GM18870 (cell line): ENCODE results near the gene LY9.
"Not testable (repeated sequence)": the region's sequence is repeated elsewhere in the genome, so short reads cannot be mapped to it uniquely, and the experiment has no call there.

Experiments
- ATAC-seq: cut with Tn5 transposase; IDR thresholded peaks from one replicate; pipeline ENCODE4 v1.9.1; 2021; ENCODE audit warnings: moderate library complexity; ENCODE audit not compliant: unreplicated experiment

LY9 gene

DNA sequence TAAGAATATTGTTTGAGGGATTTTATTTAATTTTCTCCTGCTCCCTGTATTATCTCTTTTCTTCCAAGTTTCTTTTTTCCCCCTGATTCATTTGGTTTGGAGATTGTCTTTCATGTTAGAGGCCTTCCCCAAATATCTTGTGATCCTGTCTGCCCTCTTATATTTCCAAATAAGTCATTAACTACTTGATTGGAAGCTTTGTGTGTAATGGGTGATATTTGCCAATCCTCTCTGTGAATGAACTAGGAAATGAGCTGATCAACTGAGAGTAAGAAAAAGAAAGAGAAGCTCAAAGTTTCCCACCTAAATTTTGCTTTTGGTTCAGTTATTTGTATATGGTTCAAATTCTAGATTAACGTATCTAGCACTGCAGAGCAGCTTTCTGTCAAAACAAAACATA lies 23.6 kb upstream of the LY9 start:
- no peak for ATAC-seq

DNA sequence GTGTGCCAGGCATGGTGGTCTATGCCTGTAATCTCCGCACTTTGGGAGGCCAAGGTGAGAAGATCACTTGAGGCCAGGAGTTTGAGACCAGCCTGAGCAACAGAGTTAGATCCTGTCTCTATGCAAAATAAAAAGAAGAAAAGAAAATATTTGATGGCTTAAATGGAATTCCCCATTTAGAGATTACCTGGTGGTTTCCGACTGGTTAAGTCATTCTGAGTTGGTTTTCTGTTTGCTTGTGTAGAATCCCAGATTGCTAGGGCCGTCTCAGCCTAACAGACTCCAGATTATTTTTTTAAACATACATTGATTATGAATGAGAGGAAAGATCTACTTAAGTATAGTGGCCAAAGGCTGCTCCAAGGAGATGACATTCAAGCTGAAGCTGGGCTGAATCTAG lies 22.9 kb upstream of the LY9 start:
- no peak for ATAC-seq

DNA sequence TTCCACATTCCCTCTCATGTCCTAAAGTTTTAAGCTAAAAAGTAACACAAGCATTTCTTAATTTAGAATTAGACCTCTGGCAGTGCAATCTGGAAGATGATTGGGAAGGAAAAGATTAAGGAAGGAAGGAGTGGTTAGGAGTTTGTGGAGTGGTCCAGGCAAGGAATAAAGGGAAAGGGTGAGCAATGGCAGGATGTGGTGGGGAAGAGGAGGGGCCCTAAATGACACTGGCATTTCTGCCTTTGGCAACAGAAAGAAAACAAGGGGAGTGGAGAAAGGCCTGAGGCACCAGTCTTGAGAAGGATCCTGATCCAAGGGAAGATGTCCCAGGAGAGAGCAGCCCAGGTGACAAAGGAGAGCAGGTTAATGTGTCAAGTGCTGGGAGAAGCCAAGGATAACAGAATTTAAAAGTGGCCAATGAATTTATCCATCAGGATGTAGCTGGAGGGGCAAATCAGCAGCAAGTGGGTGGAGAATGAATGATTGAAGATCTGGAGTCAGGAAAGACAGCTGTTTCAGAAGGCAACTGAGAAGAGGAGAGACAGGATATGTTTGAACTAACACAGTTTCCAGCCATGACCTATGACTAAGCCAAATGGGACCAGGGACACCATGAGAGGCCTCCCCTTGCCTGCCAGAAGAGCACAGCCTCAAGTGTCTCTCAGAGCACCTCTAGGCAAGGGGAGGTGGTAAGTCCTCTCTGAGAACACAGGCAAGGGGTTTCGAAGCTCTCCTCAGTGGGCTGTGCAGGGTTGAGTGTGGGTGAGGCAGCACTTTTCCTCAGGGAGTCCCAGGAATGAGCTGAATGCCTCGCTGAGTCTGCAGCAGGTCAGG lies 20.9 kb upstream of the LY9 start:
- ATAC-seq: no peak

DNA sequence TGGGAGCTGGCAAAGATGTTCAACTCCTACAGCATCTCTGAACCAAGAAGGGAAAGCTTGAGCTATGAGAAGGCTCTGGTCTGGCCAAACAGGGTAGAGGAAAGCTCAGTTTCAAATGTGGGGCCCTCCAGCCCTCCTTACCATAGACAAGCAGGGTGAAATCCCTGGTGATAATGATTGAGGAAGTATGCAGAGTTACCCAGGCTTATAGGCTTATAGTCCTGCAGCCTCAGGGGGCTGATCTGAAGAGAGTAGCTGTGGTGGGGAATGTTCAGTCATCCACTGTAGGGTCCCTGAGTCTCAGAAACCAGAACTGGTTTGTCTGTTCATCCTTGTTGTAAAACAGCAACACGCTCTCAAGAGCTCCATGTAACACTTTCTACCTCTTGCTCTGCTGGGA lies 19.8 kb upstream of the LY9 start:
- no peak for ATAC-seq

DNA sequence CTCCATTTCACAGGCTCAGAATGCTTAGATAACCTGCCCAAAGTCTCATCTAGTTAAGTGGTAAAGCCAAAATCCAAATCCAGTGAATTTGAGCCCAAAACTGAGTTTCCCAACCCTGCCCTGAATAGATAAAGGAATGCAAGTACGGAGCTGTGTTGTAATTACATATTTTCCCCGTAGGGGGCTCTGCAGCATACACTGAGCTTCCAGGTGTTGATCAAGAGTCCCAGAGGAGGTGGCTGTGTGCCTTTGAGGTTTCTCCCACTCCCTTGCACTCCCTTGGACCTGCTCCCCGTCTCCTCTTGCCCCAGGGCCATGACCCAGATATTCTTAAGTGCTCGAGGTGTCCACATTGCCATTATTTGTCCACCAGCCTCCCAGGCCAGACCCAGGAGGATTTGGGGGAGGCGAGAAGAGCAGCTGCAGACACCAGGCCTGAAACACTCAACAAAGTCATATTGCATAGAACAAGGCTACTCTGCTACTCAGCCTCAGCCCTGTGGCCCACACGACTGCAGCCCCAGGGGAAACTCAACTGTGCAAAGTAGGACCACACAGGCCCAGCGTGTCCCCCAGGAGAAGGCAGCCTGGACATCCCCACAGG lies 18.4 kb upstream of the LY9 start:
- no peak for ATAC-seq

DNA sequence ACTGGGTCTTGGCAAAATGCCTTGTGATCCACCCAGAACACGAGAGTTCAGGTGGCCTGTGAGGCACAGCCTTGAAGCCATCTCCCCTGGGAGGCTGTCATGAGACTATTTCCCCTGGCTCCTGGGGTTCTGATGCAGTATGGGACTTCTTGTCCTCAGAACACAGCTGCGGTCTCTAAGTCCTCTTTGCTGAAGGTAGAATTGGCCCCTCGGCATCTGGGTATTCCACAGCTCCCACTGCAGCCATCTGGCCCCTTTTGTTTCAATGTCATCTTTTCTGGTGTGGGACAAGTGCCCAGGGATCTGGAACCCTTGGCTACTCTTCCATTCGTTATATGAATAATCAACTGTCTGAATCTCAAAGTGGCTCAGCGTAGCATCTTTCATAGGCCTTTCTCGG lies 17.0 kb upstream of the LY9 start:
- no peak for ATAC-seq

DNA sequence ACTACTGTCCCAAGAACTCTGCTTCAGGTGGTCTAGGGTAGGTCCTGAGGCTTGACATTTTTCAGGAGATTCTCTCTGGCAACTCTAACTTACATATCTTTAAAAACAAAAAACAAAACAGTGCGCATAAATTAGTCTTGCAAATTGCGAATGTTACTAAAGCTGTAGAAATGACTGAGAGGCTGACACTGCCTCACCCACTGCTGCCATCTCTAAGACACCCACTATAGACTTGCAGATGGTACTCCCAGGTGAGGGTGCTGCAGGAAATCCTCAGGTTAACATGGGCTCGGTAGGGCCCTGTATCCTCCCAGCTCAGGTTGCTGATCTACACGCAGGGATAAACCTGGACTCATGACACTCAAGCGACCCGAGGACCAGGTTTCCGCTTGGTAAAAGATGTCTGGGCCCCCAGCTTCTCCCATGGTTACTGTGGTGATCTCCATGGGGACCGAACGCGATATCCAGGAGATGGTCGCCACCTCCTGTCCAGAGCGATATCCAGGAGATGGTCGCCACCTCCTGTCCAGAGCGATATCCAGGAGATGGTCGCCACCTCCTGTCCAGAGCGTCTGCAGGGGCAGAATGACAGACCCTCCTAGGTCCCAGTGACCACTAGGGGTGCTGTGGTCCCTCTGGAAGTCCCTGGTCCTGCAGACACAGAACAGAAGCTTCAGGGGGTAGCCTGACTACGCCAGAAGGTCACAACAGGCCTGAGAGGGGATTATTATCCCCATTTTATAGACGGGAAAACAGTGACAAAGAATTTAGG lies 16.2 kb upstream of the LY9 start:
- ATAC-seq: no peak

DNA sequence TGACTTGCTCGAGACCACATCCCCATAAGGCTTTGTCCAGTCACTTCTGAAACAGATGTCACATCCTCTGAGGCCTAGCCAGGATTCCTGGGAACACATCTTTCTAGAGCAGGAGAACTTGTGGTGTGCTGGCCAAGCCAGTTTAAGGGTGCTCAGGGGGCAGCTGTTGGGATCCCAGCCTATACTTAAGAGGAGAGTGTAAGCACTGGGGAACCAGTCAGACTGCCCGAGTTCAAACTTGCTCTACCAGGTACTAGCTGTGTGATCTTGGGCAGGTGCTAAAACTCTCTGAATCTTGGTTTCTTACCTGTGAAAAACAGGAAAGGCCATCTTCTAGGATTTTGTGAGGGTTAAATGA lies 15.6 kb upstream of the LY9 start:
- ATAC-seq: no peak

DNA sequence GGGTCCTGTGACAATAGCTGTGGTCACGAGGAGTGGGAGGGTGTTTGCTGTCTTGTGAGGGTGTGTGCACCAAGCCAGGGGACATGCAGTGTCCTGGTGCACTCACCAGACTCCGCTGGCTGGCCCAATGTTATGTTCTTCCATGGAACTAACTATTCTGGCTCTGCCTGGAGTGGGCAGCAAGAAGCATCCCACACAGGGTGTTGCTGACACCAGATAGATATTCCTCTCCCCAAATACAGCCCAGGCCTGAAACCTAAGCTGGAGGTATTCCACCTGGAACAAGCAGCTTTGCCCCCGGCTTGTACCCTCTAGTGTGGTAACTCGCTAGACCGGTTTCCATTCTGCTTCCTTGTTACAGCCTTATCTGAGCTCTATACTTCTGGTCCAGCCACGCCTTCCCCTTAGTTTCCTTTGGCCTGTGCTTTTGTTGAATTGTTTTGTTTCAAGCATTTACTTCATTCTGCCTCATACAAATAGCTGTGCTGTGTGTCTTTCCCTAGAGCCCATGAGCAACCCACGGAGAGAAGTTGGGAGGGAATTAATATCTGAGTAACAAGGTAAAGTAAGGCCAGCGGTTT lies 14.7 kb upstream of the LY9 start:
- ATAC-seq: no peak

DNA sequence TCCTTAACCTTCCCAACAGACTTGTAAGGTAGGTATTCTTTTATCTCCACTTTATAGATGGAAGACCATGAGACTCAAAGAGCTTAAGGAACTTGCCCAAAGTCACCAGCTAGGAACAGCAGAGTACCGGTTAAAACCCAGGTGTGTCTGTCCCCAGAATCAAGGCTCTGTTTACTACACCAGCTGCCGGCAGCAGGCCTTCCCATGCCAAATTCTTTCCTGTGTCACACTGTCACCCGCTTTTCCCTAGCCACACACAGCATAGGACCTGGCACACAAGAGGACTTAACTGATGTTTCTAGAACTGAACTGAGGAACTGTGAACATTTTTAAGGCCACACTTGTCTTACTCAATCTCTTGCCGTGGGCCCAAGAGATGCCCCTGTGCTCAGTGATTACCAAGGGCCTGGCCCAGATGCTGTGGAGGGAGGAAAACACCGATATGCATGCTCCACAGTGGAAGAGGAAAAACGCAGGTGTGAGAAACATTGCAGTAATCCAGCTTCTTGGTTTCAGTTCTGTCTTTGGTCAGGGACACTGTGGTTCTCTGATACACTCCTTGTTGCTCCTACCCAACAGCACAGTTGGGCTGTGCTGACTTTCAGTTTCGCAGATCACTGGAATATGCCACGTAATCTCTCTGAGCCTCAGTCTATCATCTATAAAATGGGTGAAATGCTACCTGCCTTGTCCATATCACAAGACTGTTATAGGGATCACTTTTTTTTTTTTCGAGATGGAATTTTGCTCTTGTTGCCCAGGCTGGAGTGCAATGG lies 13.9 kb upstream of the LY9 start:
- peak; percentile 87 for ATAC-seq

DNA sequence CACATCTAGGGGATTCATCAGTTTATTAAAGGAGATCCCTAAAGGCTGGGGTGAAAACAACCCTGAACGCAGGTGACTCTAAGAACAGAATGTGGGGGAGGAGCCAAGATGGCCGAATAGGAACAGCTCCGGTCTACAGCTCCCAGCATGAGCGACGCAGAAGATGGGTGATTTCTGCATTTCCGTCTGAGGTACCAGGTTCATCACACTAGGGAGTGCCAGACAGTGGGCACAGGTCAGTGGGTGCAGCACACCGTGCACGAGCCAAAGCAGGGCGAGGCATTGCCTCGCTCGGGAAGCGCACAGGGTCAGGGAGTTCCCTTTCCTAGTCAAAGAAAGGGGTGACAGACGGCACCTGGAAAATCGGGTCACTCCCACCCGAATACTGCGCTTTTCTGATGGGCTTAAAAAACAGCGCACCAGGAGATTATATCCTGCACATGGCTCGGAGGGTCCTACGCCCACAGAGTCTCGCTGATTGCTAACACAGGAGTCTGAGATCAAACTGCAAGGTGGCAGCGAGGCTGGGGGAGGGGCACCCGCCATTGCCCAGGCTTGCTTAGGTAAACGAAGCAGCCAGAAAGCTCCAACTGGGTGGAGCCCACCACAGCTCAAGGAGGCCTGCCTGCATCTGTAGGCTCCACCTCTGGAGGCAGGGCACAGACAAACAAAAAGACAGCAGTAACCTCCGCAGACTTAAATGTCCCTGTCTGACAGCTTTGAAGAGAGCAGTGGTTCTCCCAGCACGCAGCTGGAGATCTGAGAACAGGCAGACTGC lies 12.8 kb upstream of the LY9 start:
- not testable (repeated sequence) for ATAC-seq

DNA sequence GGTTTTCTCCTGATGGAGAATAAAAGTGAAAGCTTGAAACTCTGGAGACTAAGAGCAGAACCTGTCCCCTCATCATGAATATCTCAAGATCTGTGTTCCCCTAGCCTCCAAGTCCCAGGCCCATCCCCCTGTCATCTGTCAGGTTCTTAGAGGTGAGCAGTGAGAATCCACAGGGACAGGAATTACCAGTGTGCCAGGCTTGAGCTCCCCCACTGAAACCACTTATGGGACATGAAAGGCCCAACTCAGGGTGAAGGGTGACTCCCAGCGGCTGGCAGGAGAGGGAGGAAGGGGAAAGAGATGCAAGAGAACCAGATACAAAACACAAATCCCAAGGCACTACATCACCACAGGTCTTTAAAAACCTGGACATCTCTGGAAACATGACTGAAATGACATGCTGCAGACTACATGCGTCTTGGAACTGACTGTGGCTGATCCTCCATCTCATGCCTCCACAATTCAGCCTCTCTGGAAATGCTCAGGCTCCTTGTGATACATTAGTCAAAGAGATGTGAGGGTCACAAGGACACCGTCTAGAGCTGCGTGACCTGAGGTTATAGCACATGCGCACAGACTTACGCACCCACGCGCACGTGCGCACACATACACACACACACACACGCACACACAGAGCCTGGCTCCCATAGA lies 6.8 kb upstream of the LY9 start:
- no peak for ATAC-seq

DNA sequence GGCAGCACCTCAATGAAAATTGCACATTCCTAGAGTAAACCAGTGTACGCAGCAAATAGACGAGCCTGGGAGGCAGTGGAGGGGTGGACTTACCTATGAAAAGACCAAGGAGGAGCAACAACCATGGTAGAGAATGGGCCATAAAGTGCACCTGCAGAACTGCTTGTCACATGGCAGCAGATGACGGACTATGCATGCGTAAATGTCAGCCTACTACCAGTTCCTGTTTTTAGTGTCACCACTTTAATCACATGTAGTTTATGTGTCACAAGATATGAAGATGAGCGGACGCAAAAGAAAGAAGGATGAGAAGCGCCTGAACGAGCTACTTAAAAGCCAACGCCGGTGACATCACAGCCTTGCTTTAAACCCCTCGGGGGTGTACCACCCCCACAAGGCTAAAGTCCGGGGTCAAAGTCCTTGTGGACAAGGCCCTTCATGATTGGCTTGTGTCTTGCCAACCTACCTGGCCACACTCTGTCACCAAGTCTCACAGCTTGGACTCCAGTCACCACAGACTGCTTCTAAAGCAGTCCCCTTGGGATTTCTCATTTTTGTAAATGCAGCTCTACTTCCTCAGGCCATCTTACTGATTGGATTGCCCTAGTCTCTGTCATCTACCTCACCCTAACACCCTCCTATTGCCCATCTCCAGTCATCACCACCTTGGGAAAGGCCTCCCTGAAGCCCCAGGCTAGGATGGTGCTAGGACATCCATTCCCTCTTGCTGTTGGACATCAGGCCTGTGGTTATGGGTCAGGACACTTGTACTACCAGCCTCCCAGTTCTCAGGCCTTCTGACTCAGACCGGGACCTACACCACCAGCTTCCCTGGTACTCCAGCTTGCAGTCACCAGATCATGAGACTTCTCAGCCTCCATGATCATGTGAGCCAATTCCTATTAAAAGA lies 6.0 kb upstream of the LY9 start:
- peak; percentile 79 for ATAC-seq

DNA sequence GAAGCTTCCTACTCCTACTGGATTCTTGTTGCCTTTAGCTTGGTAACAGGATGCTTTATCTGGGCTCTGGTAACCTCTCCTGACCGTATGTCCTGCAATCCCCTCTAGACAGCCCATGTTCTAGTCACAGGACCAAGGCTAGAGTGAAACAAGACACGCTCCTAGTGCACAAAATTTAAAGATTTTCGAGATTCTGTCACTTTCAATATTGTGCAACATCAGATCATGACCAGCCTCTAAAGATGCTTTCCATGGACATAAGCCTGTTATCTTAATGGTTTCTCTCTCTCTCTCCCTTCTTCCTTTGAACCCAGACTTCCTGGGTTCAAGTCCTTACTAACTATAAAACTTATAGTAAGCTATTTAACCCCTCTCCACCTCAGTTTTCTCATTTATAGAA lies 1.6 kb upstream of the LY9 start:
- no peak for ATAC-seq

DNA sequence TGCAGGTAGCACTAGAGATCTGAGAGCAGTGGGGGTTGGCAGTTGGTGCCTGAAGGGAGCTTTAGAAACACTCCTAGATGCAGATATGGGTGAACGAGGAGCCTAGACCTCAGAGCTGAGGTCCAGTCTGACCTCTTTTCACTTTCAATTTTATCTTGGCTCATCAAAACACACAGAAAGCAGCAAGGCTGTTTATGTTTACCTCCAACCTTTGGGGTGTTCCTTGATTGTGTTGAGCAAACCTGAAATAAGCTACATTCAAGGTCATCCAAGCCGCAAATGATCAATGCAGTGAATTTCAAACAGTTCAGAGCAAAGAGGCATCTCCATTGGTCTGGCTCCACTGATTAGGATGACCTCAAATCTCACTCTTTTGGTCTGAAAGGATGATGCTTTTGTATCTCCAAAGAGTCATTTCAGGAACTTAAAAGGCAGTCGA lies 1.3 kb downstream of the LY9 start:
- no peak for ATAC-seq

DNA sequence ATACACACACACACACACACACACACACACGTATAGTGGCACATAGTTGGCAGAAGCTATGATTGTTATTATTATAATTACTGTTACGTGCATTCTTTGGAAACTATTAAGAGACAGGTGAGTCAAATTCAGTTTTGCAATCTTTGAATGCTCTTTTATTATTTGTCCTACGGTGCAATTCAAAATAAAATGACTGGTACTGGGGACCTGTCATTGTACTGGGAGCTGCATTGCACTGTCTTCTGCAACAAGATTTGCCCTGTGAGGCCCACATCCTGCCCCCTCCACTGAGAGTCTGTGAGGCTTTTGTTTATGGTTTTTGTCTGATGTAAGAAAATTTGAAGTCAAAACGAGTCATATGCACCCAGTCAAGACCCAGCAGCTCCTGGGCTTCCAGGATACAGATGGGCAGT lies 1.9 kb downstream of the LY9 start:
- ATAC-seq: no peak

DNA sequence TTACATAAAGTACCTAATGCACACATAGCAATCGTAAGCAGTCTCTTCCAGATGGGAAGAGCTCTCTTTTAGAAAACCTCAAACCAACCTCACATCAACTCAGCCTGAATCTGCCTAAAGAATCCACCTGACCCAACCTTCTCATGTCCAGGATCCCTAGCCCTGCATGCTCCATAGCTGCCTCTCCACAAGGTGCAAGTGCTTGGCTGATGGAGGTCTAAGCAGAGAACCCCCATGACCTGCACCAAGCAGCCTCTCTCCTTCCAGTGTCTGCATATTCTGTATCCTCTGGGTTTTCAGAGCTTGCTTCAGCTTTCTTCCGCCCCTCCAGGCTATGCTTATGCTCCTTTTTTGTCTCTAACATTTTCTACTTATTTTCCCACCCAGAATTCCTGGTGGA lies 2.5 kb downstream of the LY9 start:
- no peak for ATAC-seq

DNA sequence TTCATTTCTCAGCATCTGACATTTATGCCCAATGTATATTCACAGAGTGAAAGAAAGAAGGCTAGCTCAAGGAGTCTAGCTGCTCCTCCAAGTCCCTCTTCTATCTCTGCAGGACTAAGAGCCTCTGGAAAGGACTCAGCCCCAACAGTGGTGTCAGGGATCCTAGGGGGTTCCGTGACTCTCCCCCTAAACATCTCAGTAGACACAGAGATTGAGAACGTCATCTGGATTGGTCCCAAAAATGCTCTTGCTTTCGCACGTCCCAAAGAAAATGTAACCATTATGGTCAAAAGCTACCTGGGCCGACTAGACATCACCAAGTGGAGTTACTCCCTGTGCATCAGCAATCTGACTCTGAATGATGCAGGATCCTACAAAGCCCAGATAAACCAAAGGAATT lies 3.7 kb downstream of the LY9 start:
- no peak for ATAC-seq

DNA sequence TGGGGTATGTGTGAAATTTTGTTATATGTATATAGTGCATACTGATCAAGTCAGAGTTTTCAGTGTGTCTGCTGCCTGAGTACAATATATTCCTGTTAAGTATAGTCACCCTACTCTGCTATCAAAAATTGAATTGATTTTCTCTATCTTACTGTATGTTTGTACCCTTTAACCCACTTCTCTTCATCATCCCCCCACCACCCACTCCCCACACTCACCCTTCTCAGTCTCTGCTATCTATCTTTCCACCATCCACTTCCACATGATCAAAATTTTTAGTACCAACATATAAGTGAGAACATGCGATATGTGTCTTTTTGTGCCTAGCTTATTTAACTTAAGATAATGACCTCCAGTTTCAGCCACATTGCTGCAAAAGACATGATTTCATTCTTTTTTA lies 4.2 kb downstream of the LY9 start:
- no peak for ATAC-seq
